HL-60 (cell line): ENCODE data around the gene ARHGAP25.

Source experiments
- CTCF ChIP-seq: IDR thresholded peaks from one replicate; pipeline ENCODE4 v1.5.1; 2011; ENCODE audit warnings: low read length, control low read depth, inconsistent platforms; ENCODE audit not compliant: insufficient read depth
- GABPA ChIP-seq: IDR thresholded peaks from 2 replicates; pipeline ENCODE4 v1.6.1; 2012; ENCODE audit warnings: low read depth

GRCh38 chr2:68733365-68733764 is 1.2 kb upstream of the ARHGAP25 start:
- TF ChIP-seq CTCF (no peak), GABPA (no peak)
